Psoas muscle (tissue), 8 donors: ENCODE data around the gene AP2A2. TPM values are rescaled to one million over a fixed set of nuclear protein-coding genes. Genes with fewer than 3 reads are reported as not detected.
A peak's percentile ranks its signal among the peaks of the same experiment; 100 is the strongest.
"Not testable (repeated sequence)": the region's sequence is repeated elsewhere in the genome, so short reads cannot be mapped to it uniquely, and the experiment has no call there.

Experiments used
- ATAC-seq, 4 donors: fragments of 200-7000 bp; cut with Tn5 transposase; one replicate each; pipeline ENCODE4 v1.9.1; 2020; ENCODE audit warnings: moderate library complexity in 3 of 4, mild to moderate bottlenecking in 2 of 4
- DNase-seq, 2 donors: peaks; one replicate each; pipeline ENCODE4 v3.0.0-alpha.2; 2020
- H3K27ac ChIP-seq: fragments of 200-600 bp; one replicate; pipeline ENCODE4 v1.8.0; 2022
- H3K27me3 ChIP-seq, 3 donors: fragments of 200-600 bp in 1 of 3; one replicate each; pipeline versions ENCODE4 v1.6.1 to v1.8.0; 2013 to 2022; ENCODE audit warnings: low read length in 2 of 3, mild to moderate bottlenecking in 2 of 3, moderate library complexity in 1 of 3; ENCODE audit not compliant: insufficient read depth in 3 of 3
- H3K36me3 ChIP-seq, 2 donors: fragments of 200-600 bp in 1 of 2; one replicate each; pipeline versions ENCODE4 v1.6.1 to v1.8.0; 2013 to 2022; ENCODE audit warnings: low read depth in 1 of 2, mild to moderate bottlenecking in 1 of 2, moderate library complexity in 1 of 2; ENCODE audit not compliant: insufficient read depth in 1 of 2
- H3K4me1 ChIP-seq: fragments of 200-600 bp; one replicate; pipeline ENCODE4 v1.8.0; 2022
- H3K4me3 ChIP-seq: fragments of 200-600 bp; one replicate; pipeline ENCODE4 v1.8.0; 2022; ENCODE audit warnings: mild to moderate bottlenecking
- H3K9me3 ChIP-seq: fragments of 200-600 bp; one replicate; pipeline ENCODE4 v1.8.0; 2022
- CTCF ChIP-seq: fragments of 200-600 bp; IDR thresholded peaks from one replicate; pipeline ENCODE4 v1.8.0; 2022; ENCODE audit warnings: antibody characterized with exemption
- WGBS, 3 donors: extraction: QIAGEN DNeasy Blood & Tissue Kit; methylation state at CpG; one replicate each; pipeline versions ENCODE4 v1.1.6 to v1.1.7; 2013; 5-methylcytosine and 5-hydroxymethylcytosine counted together
- intact Hi-C, 2 donors: fragments of 100-400 bp; cut with DNase I; formaldehyde crosslinking; loops; one replicate each; pipeline versions ENCODE4 v1.11.0 to v1.14.2; 2022
- polyA plus RNA-seq, 3 donors: library from polyadenylated mRNA; stranded (reverse); fragments of 200-250 nt; gene quantifications; one replicate each; pipeline ENCODE4 v1.2.3, GENCODE V29; 2013
- total RNA-seq, 4 donors: library from RNA; stranded (reverse); fragmentation: NEBNext Ultra II Directional in 2 of 4; extraction: Animal tissue kit (Norgen Biotek cat#: 25700) in 2 of 4; gene quantifications; one replicate each; pipeline versions ENCODE4 v1.2.1 to v1.2.4, GENCODE V29; 2021 to 2023
- donor health status: healthy with polysubstance abuse.
- donor health status: DM: no; HTN: no; CAD: no; lungs with moderate emphysema.
- donor health status: Bipolar disorder and iron deficiency.
- donor health status: healthy.
- donor health status: DM: yes; HTN: yes; CAD: no.
- donor health status: DM: no; HTN: no; CAD: no.
- donor health status: DM: no; HTN: no; CAD: no.
- donor health status: DM: yes; HTN: yes; CAD: no.

The AP2A2 gene
- total and polyA plus RNA-seq, 7 donors = 15.9 to 31.4 (median 26.5) TPM

GRCh38 chr11:1013631-1013935 is 87.9 kb downstream of the AP2A2 start:
- Histone ChIP-seq H3K4me1 (no peaks in the 10 kb centered on the region), H3K36me3 (peaks cover 2 to 46% of the 10 kb centered on the region in 2 donors), H3K27me3 (no peaks in the 10 kb centered on the region), H3K27ac (no peak overlapping the region), H3K9me3 (no peaks in the 10 kb centered on the region), H3K4me3 (no peak overlapping the region)
- DNase-seq (no peak), ATAC-seq (no peak)
- no peak for TF ChIP-seq CTCF
- WGBS, 3 donors = 81 to 84% (median 83%) methylated on average over 12 of the region's 12 CpGs
- intact Hi-C loops = no loop called here

DNA sequence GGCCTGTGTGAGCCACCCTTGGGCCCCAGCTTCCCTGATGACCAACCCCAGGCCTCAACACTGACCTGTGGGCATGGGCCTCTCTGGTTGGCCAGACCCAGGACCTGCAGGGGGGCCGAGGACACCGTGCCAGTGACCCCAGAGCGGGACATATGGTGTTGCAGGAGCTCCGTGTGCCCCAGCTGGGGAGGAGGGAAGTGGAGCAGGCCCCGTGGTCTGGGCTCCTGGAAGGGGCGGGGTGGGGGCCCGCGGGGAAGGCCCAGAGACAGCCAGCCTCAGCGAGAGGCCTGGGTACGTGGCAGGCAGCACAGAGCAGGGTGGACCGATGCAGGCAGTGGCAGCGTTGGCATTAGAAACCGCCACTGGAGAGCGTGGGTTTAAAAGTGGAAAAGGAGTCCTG is 88.6 kb downstream of the AP2A2 start:
- Histone ChIP-seq H3K36me3 (peaks cover 0 to 39% of the 10 kb centered on the region in 2 donors), H3K4me1 (no peaks in the 10 kb centered on the region), H3K4me3 (no peak overlapping the region), H3K27ac (no peak overlapping the region), H3K9me3 (no peaks in the 10 kb centered on the region), H3K27me3 (no peaks in the 10 kb centered on the region)
- ATAC-seq = no peak
- intact Hi-C loops = no loop called here
- no peak for TF ChIP-seq CTCF
- no peak for DNase-seq
- WGBS, 3 donors = 83 to 90% (median 88%) methylated on average over 14 of the region's 14 CpGs

GRCh38 chr11:1015064-1015463 is 89.4 kb downstream of the AP2A2 start:
- H3K36me3 ChIP-seq = peaks cover 0 to 31% of the 10 kb centered on the region in 2 donors
- DNase-seq = no peak
- WGBS, 3 donors = 79 to 87% (median 83%) methylated on average over 7 of the region's 7 CpGs

GRCh38 chr11:1015826-1016545 is 90.3 kb downstream of the AP2A2 start:
- H3K4me3 ChIP-seq = no peak overlapping the region
- 89 to 96% (median 93%) methylated on average over 20 of the region's 20 CpGs for WGBS, 3 donors
- H3K36me3 ChIP-seq = peaks cover 0 to 22% of the 10 kb centered on the region in 2 donors
- no peaks in the 10 kb centered on the region for H3K9me3 ChIP-seq
- TF ChIP-seq CTCF = no peak
- no peak for ATAC-seq
- H3K4me1 ChIP-seq = no peaks in the 10 kb centered on the region
- no peak for DNase-seq
- H3K27ac ChIP-seq = no peak overlapping the region
- intact Hi-C loops = no loop called here
- H3K27me3 ChIP-seq = no peaks in the 10 kb centered on the region

More at GRCh38 chr11:1015064-1015463, 89.4 kb downstream of the AP2A2 start:
- H3K4me3 ChIP-seq = no peak overlapping the region
- no peaks in the 10 kb centered on the region for H3K4me1 ChIP-seq
- no peak for ATAC-seq
- intact Hi-C loops = no loop called here
- no peak overlapping the region for H3K27ac ChIP-seq
- H3K27me3 ChIP-seq = no peaks in the 10 kb centered on the region
- H3K9me3 ChIP-seq = no peaks in the 10 kb centered on the region
- TF ChIP-seq CTCF = no peak

GRCh38 chr11:1016610-1017126 is 91.0 kb downstream of the AP2A2 start:
- 66 to 69% (median 67%) methylated on average over 7 of the region's 7 CpGs for WGBS, 3 donors
- peak; percentile 25 to 35 (median 32) for ATAC-seq
- H3K27ac ChIP-seq, H3K9me3 ChIP-seq, H3K27me3 ChIP-seq, H3K4me3 ChIP-seq, H3K4me1 ChIP-seq, intact Hi-C loops, DNase-seq: not testable (repeated sequence)
- H3K36me3 ChIP-seq = peaks cover 0 to 15% of the 10 kb centered on the region in 2 donors
